ENCODE data around the gene LCNL1.

LCNL1 gene

GRCh38 chr9:137009217-137009616, 26.4 kb downstream of the LCNL1 start:
- in situ Hi-C loops (cut with MboI; ENCODE audit: low sequenced_read_pairs): no loop called here

GRCh38 chr9:137009938-137010732, 27.3 kb downstream of the LCNL1 start:
- in situ Hi-C loops (cut with MboI; ENCODE audit: low sequenced_read_pairs): no loop called here

- in situ Hi-C loops (cut with MboI; ENCODE audit: low sequenced_read_pairs): no loop called here
Measured at GRCh38 chr9:137011156-137011555, 28.4 kb downstream of the LCNL1 start.

- in situ Hi-C loops (cut with MboI; ENCODE audit: low sequenced_read_pairs): no loop called here
Measured at GRCh38 chr9:137011907-137012675, 29.3 kb downstream of the LCNL1 start.

- in situ Hi-C loops (cut with MboI; ENCODE audit: low sequenced_read_pairs): no loop called here
Measured at GRCh38 chr9:137012694-137013570, 30.1 kb downstream of the LCNL1 start.

- in situ Hi-C loops (cut with MboI; ENCODE audit: low sequenced_read_pairs): no loop called here
Measured at GRCh38 chr9:137013571-137013940, 30.8 kb downstream of the LCNL1 start.

- in situ Hi-C loops (cut with MboI; ENCODE audit: low sequenced_read_pairs): no loop called here
Measured at GRCh38 chr9:137014166-137014565, 31.4 kb downstream of the LCNL1 start.

GRCh38 chr9:137014776-137015539, 32.2 kb downstream of the LCNL1 start:
- in situ Hi-C loops (cut with MboI; ENCODE audit: low sequenced_read_pairs): no loop called here

- in situ Hi-C loops (cut with MboI; ENCODE audit: low sequenced_read_pairs): no loop called here
Measured at GRCh38 chr9:137015540-137015930, 32.7 kb downstream of the LCNL1 start.

GRCh38 chr9:137015976-137016375, 33.2 kb downstream of the LCNL1 start:
- in situ Hi-C loops (cut with MboI; ENCODE audit: low sequenced_read_pairs): no loop called here

GRCh38 chr9:137016436-137016835, 33.6 kb downstream of the LCNL1 start:
- in situ Hi-C loops (cut with MboI; ENCODE audit: low sequenced_read_pairs): no loop called here

GRCh38 chr9:137017071-137017470, 34.3 kb downstream of the LCNL1 start:
- in situ Hi-C loops (cut with MboI; ENCODE audit: low sequenced_read_pairs): no loop called here

- in situ Hi-C loops (cut with MboI; ENCODE audit: low sequenced_read_pairs): no loop called here
Measured at GRCh38 chr9:137017791-137018497, 35.2 kb downstream of the LCNL1 start.

GRCh38 chr9:137018761-137019559, 36.2 kb downstream of the LCNL1 start:
- in situ Hi-C loops (cut with MboI; ENCODE audit: low sequenced_read_pairs): no loop called here

- in situ Hi-C loops (cut with MboI; ENCODE audit: low sequenced_read_pairs): no loop called here
Measured at GRCh38 chr9:137019891-137020683, 37.3 kb downstream of the LCNL1 start.

GRCh38 chr9:137020771-137021567, 38.2 kb downstream of the LCNL1 start:
- in situ Hi-C loops (cut with MboI; ENCODE audit: low sequenced_read_pairs): no loop called here

- in situ Hi-C loops (cut with MboI; ENCODE audit: low sequenced_read_pairs): no loop called here
Measured at GRCh38 chr9:137021568-137021978, 38.8 kb downstream of the LCNL1 start.

All from hTERT RPE-1 (cell line).